OCI-LY1 (cell line): Measurements from ENCODE around the gene KCNJ16.

Experiments used
- H2AFZ ChIP-seq: fragments of 200-600 bp; sonication (generic), shearing (Covaris generic); 2 replicates; pipeline ENCODE4 v1.6.0; 2014; ENCODE audit warnings: antibody characterized with exemption, mild to moderate bottlenecking, low read length
- H3F3A ChIP-seq: fragments of 200-600 bp; sonication (generic), shearing (Covaris generic); 2 replicates; pipeline ENCODE4 v1.6.0; 2014; ENCODE audit warnings: mild to moderate bottlenecking, antibody characterized with exemption, low read length, moderate library complexity; ENCODE audit not compliant: insufficient read depth
- H3K27ac ChIP-seq: fragments of 200-600 bp; sonication (generic); 2 replicates; pipeline ENCODE4 v1.5.1; 2014; ENCODE audit warnings: low read length, mixed run types, mild to moderate bottlenecking, low read depth; ENCODE audit not compliant: poor library complexity, severe bottlenecking
- H3K27me3 ChIP-seq: fragments of 200-600 bp; sonication (generic); 2 replicates; pipeline ENCODE4 v1.6.0; 2014; ENCODE audit warnings: antibody characterized with exemption, mild to moderate bottlenecking, low read length, moderate library complexity; ENCODE audit not compliant: insufficient read depth
- H3K36me3 ChIP-seq: fragments of 200-600 bp; sonication (generic); 2 replicates; pipeline ENCODE4 v1.6.1; 2014; ENCODE audit warnings: mild to moderate bottlenecking, antibody characterized with exemption, low read length, moderate library complexity, mixed read lengths; ENCODE audit not compliant: insufficient read depth
- H3K4me1 ChIP-seq: fragments of 200-600 bp; sonication (generic); 2 replicates; pipeline ENCODE4 v1.5.1; 2014; ENCODE audit warnings: mild to moderate bottlenecking, low read length, moderate library complexity; ENCODE audit not compliant: insufficient read depth, severe bottlenecking
- H3K4me2 ChIP-seq: fragments of 200-600 bp; sonication (generic), shearing (Covaris generic); 2 replicates; pipeline ENCODE4 v1.6.1; 2014; ENCODE audit warnings: low read length
- H3K4me3 ChIP-seq: fragments of 200-600 bp; sonication (generic); 2 replicates; pipeline ENCODE4 v1.5.1; 2014; ENCODE audit warnings: low read length, low read depth, mild to moderate bottlenecking, mixed read lengths; ENCODE audit not compliant: poor library complexity, severe bottlenecking
- H3K79me2 ChIP-seq: fragments of 200-600 bp; shearing (Covaris generic); 2 replicates; pipeline ENCODE4 v1.6.1; 2016; ENCODE audit warnings: mixed run types, low read length, mixed read lengths; ENCODE audit not compliant: insufficient read depth
- H3K9ac ChIP-seq: fragments of 200-600 bp; sonication (generic), shearing (Covaris generic); 2 replicates; pipeline ENCODE4 v1.6.1; 2014; ENCODE audit warnings: mild to moderate bottlenecking, low read length, mixed read lengths
- H3K9me2 ChIP-seq: fragments of 200-600 bp; sonication (generic), shearing (Covaris generic); 2 replicates; pipeline ENCODE4 v1.6.1; 2014; ENCODE audit warnings: low read depth, mild to moderate bottlenecking, low read length, mixed read lengths
- H3K9me3 ChIP-seq: fragments of 200-600 bp; shearing (Covaris generic); 2 replicates; pipeline ENCODE4 v1.6.1; 2014; ENCODE audit warnings: low read length, mixed read lengths
- H4K20me1 ChIP-seq: fragments of 200-600 bp; sonication (generic), shearing (Covaris generic); 2 replicates; pipeline ENCODE4 v1.6.0; 2016; ENCODE audit warnings: mild to moderate bottlenecking, low read length; ENCODE audit not compliant: insufficient read depth
- CTCF ChIP-seq: fragments of 200-600 bp; sonication (generic), shearing (Covaris generic); IDR thresholded peaks from 2 replicates; pipeline ENCODE4 v1.5.1; 2017; ENCODE audit warnings: mild to moderate bottlenecking, antibody characterized with exemption, low read length, moderate library complexity, mixed read lengths
- EZH2 ChIP-seq: fragments of 200-600 bp; sonication (generic), shearing (Covaris generic); IDR thresholded peaks from 2 replicates; pipeline ENCODE4 v1.8.0; 2017; ENCODE audit warnings: borderline replicate concordance, mixed run types, mild to moderate bottlenecking, antibody characterized with exemption, low read length, moderate library complexity, mixed read lengths

Gene KCNJ16

GRCh38 chr17:70158180-70158579 lies 83.2 kb downstream of the KCNJ16 start:
- Histone ChIP-seq H3K9me3 (no peaks in the 10 kb centered on the region), H2AFZ (no peak overlapping the region), H3K27ac (no peak overlapping the region), H3F3A (no peaks in the 10 kb centered on the region), H3K4me2 (no peak overlapping the region), H3K9ac (no peak overlapping the region), H3K79me2 (no peaks in the 10 kb centered on the region), H3K36me3 (no peaks in the 10 kb centered on the region), H4K20me1 (no peaks in the 10 kb centered on the region), H3K9me2 (no peaks in the 10 kb centered on the region), H3K27me3 (no peaks in the 10 kb centered on the region), H3K4me1 (no peaks in the 10 kb centered on the region), H3K4me3 (no peak overlapping the region)
- TF ChIP-seq CTCF (no peak), EZH2 (no peak)

GRCh38 chr17:70158591-70158990 lies 83.6 kb downstream of the KCNJ16 start:
- no peak overlapping the region for H3K4me2 ChIP-seq
- no peaks in the 10 kb centered on the region for H3K27me3 ChIP-seq
- H4K20me1 ChIP-seq, result no peaks in the 10 kb centered on the region
- H2AFZ ChIP-seq, result no peak overlapping the region
- no peak overlapping the region for H3K27ac ChIP-seq
- no peak overlapping the region for H3K9ac ChIP-seq
- no peaks in the 10 kb centered on the region for H3F3A ChIP-seq
- TF ChIP-seq EZH2 (no peak), CTCF (no peak)
- H3K9me3 ChIP-seq, result no peaks in the 10 kb centered on the region
- H3K9me2 ChIP-seq, result no peaks in the 10 kb centered on the region
- no peaks in the 10 kb centered on the region for H3K4me1 ChIP-seq
- H3K79me2 ChIP-seq, result no peaks in the 10 kb centered on the region
- no peak overlapping the region for H3K4me3 ChIP-seq
- no peaks in the 10 kb centered on the region for H3K36me3 ChIP-seq

- H3K27ac ChIP-seq, result no peak overlapping the region
Measured at GRCh38 chr17:70159980-70160379, 85.0 kb downstream of the KCNJ16 start.

More at GRCh38 chr17:70159980-70160379, 85.0 kb downstream of the KCNJ16 start:
- Histone ChIP-seq H3K9me2 (no peaks in the 10 kb centered on the region), H3K36me3 (no peaks in the 10 kb centered on the region), H3K9ac (no peak overlapping the region), H3F3A (no peaks in the 10 kb centered on the region), H4K20me1 (no peaks in the 10 kb centered on the region), H3K4me2 (no peak overlapping the region), H3K79me2 (no peaks in the 10 kb centered on the region), H3K27me3 (no peaks in the 10 kb centered on the region), H2AFZ (no peak overlapping the region), H3K9me3 (no peaks in the 10 kb centered on the region), H3K4me1 (peaks cover 3% of the 10 kb centered on the region), H3K4me3 (no peak overlapping the region)
- no peak for TF ChIP-seq EZH2
- no peak for TF ChIP-seq CTCF
